GM19328 (cell line): ENCODE results near the gene CTSW.

Source experiments
- ATAC-seq: cut with Tn5 transposase; IDR thresholded peaks from one replicate; pipeline ENCODE4 v1.9.1; 2021; ENCODE audit warnings: mild to moderate bottlenecking, moderate library complexity; ENCODE audit not compliant: unreplicated experiment

CTSW gene

DNA sequence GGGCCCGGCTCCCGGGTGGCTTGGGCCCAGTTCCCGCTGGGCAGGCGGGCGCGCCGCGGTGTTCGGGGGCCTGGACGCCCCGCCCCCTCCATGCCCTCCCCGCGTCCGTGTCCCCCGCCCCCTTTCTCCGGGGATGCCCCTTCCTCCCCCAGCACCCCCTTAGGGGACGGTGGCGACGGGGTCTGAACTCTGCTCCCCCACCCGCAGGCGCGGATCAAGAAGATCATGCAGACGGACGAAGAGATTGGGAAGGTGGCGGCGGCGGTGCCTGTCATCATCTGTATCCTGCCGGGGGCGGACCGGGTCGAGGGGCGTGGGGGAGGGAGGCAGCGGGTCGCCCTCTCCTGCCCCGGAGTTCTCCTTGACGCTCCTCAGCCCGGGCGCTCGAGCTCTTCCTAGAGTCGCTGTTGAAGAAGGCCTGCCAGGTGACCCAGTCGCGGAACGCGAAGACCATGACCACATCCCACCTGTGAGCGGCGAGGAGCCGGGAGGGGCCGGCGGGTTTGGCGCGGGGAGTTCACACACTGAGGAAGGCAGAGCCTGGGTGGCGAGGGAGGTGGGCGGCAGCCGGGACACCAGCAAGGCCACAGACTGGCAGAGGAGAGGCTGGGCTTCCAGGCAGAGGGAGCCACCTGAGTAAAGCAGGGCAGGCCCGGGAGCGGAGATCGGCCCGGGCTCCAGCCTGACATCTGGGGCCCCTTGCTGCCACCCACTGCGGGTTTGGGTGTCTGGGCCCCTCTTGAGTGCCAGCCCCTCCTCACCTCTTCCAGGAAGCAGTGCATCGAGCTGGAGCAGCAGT is 40.1 kb downstream of the CTSW start:
- ATAC-seq, result peak; percentile 34

DNA sequence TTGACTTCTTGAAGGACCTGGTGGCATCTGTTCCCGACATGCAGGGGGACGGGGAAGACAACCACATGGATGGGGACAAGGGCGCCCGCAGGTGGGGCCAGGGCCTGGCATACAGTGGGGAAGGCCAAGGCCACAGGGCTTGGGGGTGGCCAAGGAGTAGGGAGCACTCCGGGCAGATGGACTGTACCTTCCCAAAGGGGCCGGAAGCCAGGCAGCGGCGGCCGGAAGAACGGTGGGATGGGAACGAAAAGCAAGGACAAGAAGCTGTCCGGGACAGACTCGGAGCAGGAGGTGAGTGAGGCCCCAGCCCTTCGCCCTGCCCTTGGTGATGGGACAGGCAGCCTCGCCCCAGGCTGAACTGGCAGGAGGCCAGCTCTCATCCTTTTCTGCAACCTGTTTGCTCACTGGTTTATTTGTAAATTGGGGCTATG is 40.8 kb downstream of the CTSW start:
- ATAC-seq, result no peak

DNA sequence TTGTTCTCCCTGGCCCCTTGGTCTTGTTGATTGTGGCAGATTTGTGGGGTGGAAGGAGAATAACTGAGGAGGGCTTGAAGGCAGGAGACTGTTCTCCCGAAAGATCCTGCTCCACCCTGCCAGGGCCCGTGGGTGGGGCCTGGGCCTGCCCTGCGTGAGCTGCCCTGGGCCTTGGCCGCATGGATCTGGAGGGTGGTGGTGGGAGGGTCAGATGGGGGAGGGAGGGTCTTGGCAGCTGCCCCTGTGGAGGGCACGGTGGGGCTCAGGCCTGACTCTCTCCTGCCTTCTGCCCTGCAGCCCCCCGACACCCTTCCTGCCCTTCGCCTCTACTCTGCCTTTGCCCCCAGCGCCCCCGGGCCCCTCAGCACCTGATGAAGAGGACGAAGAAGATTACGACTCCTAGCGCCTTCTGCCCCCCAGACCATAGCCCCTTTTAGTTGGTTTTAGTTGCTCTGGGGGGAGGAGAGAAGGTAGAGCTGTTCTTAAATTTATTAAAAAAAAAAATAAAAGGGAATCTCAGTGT is 41.5 kb downstream of the CTSW start:
- no peak for ATAC-seq

DNA sequence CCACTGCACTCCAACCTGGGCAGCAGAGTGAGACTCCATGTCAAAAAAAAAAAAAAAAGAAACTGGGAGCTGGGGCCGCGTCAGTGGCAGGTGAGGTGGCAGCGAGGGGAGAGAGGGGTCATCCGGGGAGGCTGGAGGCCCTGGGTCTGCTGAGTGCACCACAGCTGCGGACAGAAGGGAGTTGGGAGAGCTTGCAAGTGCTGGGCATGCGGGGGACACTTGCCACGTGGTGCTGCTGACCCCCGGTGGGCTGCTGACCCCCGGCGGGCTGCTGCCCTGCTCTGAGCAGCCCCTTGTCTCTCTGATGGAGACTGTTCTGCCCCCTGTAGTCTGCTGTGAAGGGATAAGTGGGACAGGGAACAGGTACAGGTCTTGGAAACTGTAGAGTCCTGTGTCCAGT is 42.2 kb downstream of the CTSW start:
- ATAC-seq, result no peak

DNA sequence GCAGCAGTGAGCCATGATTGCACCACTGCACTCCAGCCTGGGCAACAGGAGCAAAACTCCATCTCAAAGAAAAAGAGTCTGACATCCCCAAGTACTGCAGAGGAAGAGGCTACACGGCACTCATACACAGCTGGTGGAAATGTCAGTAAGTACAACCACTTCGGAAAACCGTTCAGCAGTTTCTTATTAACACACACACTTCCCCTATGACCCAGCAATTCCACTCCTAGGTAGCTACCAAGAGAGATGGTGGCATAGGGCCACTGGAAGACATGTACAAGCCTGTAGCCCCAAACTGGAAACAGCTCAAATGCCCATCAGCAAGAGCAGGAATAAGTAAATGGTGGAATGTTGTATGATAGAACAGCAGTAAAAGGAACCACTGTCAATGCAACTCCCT is 42.9 kb downstream of the CTSW start:
- ATAC-seq, result no peak

DNA sequence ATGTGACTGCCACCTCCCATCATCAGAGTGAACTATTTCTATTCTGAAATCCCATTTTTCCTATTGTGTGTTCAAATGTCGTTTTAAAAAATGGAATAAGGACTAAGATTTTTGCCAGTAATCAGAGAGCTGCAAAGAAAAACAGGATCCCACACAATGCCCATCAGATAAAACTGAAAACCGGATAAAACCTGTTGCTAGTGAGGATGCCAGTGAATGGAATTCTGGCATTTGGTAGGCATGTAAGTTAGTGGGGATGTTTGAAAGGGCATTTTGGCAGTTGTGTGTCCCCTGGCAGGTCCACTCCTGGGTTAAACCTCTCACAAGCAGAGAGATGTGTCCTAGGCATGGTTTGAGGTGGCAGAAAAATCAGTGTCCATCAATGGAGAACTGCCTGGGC is 45.8 kb downstream of the CTSW start:
- no peak for ATAC-seq

DNA sequence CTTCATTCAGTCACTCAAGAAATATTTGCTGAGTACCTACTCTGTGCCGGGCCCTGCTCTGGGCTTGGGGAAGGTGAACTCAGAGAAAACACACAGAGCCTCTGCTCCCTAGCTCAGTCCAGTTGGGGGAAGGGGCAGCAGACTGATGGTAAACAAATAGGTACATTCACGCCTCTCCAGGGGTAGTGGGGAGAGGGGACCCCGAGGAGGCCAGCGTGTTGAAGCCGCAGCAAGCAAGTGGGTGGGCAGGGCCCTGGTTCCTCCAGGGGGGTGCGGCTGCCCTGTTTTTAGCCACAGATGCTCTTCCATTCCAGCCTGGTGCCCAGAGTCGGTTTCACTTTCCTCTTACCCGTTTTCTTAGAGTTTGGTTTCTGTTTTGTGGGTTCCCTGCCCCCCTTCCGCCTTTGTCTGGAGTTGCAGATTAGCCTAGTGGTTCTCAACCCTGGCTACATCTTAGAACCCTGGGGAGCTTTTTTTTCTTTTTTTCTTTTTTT is 48.3 kb downstream of the CTSW start:
- ATAC-seq, result no peak

DNA sequence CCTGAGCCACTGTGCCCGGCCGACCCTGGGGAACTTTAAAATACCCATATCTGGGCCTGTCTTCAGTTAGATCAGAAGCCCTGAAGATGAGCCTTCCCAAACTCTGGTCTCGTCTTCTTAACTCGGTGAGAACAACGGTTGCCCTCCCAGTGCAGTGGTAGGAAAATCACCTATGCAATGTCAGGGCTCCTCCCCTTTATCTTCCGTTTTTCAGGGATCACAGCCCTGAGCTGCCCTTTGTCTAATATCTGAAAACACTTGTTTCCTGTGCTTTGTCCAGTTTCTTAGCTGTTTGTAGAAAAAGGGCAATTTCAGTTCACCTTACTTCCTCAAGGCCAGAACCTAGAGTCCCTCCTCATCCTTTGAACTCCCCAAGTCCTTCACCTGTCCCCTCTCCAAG is 49.0 kb downstream of the CTSW start:
- ATAC-seq, result no peak

DNA sequence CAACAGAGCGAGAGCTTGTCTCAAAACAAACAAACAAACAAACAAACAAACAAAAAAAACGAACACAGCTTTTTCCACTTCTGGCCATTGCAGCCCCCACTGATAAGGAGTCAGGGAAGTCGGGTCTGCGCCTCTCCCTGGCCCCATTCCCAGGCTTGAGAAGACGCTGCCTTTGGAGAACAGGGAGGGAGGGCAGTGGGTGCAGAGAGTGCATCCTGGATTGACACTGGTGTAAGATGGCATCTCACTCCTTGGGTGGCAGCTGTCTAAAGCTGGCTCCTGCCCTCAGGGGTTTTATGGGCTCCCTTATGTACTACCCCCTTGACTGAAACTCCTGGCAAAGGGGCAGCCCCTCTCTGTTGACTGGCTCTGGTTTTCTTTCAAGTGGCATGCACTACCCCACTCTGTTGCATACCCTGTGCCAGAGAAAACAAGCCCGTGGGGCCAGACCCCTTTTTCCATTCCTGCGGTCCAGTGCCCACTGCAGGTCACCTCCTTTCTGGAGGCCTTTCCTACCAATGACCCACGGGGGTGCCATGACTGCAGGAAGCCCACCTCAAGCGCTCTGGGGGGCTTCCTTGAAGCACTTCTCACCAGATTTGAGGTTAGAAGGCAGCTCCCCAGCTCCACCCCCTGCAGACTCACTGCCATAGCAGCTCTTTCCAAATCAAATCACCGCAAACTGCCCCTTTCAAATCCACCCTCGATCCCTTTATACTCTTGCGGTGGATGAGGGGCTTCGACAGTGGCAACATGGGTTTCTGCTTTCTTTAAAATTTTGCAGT is 52.3 kb downstream of the CTSW start:
- ATAC-seq, result no peak

DNA sequence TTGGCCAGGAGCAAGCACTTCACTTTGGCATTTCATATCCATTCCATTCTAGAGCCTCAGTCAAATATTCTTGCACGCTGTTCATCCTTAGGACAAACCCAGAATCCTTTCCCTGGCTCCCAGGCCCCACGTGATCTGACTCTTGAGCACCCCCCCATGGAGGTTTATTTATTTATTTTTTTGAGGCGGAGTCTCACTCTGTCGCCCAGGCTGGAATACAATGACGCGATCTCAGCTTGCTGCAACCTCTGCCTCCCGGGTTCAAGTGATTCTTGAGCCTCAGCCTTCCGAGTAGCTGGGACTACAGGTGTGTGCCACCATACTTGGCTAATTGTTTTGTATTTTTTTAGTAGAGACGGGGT is 52.9 kb downstream of the CTSW start:
- ATAC-seq, result no peak
